Measurements from ENCODE around the gene ZNF283.
"Not testable (repeated sequence)": the region's sequence is repeated elsewhere in the genome, so short reads cannot be mapped to it uniquely, and the experiment has no call there.

ZNF283 gene

GRCh38 chr19:43814663-43815352 lies 12.3 kb upstream of the ZNF283 start:
- H3K9me2 ChIP-seq (replicated peaks; ENCODE audit: control insufficient read depth, low read length) = no peaks in the 10 kb centered on the region
- H3K79me2 ChIP-seq (ENCODE audit: control insufficient read depth, low read length) = no peaks in the 10 kb centered on the region
- H4K20me1 ChIP-seq (ENCODE audit: control insufficient read depth, insufficient read depth, low read depth, low read length) = no peaks in the 10 kb centered on the region
- no peak overlapping the region for H3K27ac ChIP-seq (ENCODE audit: low read depth, low read length)
- no peaks in the 10 kb centered on the region for H3K9me3 ChIP-seq (ENCODE audit: control insufficient read depth, insufficient read depth, low read length)
- H3F3A ChIP-seq (ENCODE audit: control insufficient read depth, insufficient read depth) = no peaks in the 10 kb centered on the region
- H3K4me3 ChIP-seq (ENCODE audit: low read length) = no peak overlapping the region
- peaks cover 2% of the 10 kb centered on the region; the same call in 1 of the 2 replicates for H3K27me3 ChIP-seq (ENCODE audit: control insufficient read depth, low read length)
- no peak overlapping the region for H3K4me2 ChIP-seq (ENCODE audit: low read length)
- no peaks in the 10 kb centered on the region for H3K36me3 ChIP-seq (ENCODE audit: control insufficient read depth, low read length)
- no peaks in the 10 kb centered on the region for H3K4me1 ChIP-seq (ENCODE audit: control insufficient read depth, low read length)
- no peak for TF ChIP-seq EZH2phosphoT487 (IDR thresholded peaks at IDR 0.05; ENCODE audit: borderline replicate concordance, low read length)
- TF ChIP-seq CTCF (IDR thresholded peaks at IDR 0.05; ENCODE audit: low read depth, low read length, poor library complexity, severe bottlenecking) = no peak

GRCh38 chr19:43817454-43817853 lies 9.7 kb upstream of the ZNF283 start:
- not testable (repeated sequence) for H4K20me1 ChIP-seq (ENCODE audit: control insufficient read depth, insufficient read depth, low read depth, low read length); H3K79me2 ChIP-seq (ENCODE audit: control insufficient read depth, low read length); H3K4me2 ChIP-seq (ENCODE audit: low read length); H3K27ac ChIP-seq (ENCODE audit: low read depth, low read length); H3F3A ChIP-seq (ENCODE audit: control insufficient read depth, insufficient read depth); H3K9me2 ChIP-seq (replicated peaks; ENCODE audit: control insufficient read depth, low read length); H3K4me3 ChIP-seq (ENCODE audit: low read length); H3K27me3 ChIP-seq (ENCODE audit: control insufficient read depth, low read length); H3K4me1 ChIP-seq (ENCODE audit: control insufficient read depth, low read length); H3K9me3 ChIP-seq (ENCODE audit: control insufficient read depth, insufficient read depth, low read length); H3K36me3 ChIP-seq (ENCODE audit: control insufficient read depth, low read length)

- Histone ChIP-seq H4K20me1 (ENCODE audit: control insufficient read depth, insufficient read depth, low read depth, low read length) (no peaks in the 10 kb centered on the region), H3K27ac (ENCODE audit: low read depth, low read length) (no peak overlapping the region), H3K9me3 (ENCODE audit: control insufficient read depth, insufficient read depth, low read length) (no peaks in the 10 kb centered on the region), H3K4me3 (ENCODE audit: low read length) (no peak overlapping the region), H3K4me1 (ENCODE audit: control insufficient read depth, low read length) (no peaks in the 10 kb centered on the region), H3K36me3 (ENCODE audit: control insufficient read depth, low read length) (no peaks in the 10 kb centered on the region), H3F3A (ENCODE audit: control insufficient read depth, insufficient read depth) (no peaks in the 10 kb centered on the region), H3K9me2 (replicated peaks; ENCODE audit: control insufficient read depth, low read length) (no peaks in the 10 kb centered on the region), H3K4me2 (ENCODE audit: low read length) (no peak overlapping the region), H3K27me3 (ENCODE audit: control insufficient read depth, low read length) (peaks cover 2% of the 10 kb centered on the region; the same call in 1 of the 2 replicates), H3K79me2 (ENCODE audit: control insufficient read depth, low read length) (no peaks in the 10 kb centered on the region)
- no peak for TF ChIP-seq EZH2phosphoT487 (IDR thresholded peaks at IDR 0.05; ENCODE audit: borderline replicate concordance, low read length)
- no peak for TF ChIP-seq CTCF (IDR thresholded peaks at IDR 0.05; ENCODE audit: low read depth, low read length, poor library complexity, severe bottlenecking)
These were observed 8.6 kb upstream of the ZNF283 start for GRCh38 chr19:43818500-43818899.

GRCh38 chr19:43820098-43820883 lies 6.8 kb upstream of the ZNF283 start:
- Histone ChIP-seq H3K9me3 (ENCODE audit: control insufficient read depth, insufficient read depth, low read length) (no peaks in the 10 kb centered on the region), H4K20me1 (ENCODE audit: control insufficient read depth, insufficient read depth, low read depth, low read length) (no peaks in the 10 kb centered on the region), H3K4me2 (ENCODE audit: low read length) (no peak overlapping the region), H3K9me2 (replicated peaks; ENCODE audit: control insufficient read depth, low read length) (no peaks in the 10 kb centered on the region), H3F3A (ENCODE audit: control insufficient read depth, insufficient read depth) (no peaks in the 10 kb centered on the region), H3K27ac (ENCODE audit: low read depth, low read length) (no peak overlapping the region), H3K4me1 (ENCODE audit: control insufficient read depth, low read length) (no peaks in the 10 kb centered on the region), H3K36me3 (ENCODE audit: control insufficient read depth, low read length) (no peaks in the 10 kb centered on the region), H3K27me3 (ENCODE audit: control insufficient read depth, low read length) (no peaks in the 10 kb centered on the region), H3K79me2 (ENCODE audit: control insufficient read depth, low read length) (no peaks in the 10 kb centered on the region), H3K4me3 (ENCODE audit: low read length) (no peak overlapping the region)
- TF ChIP-seq EZH2phosphoT487 (IDR thresholded peaks at IDR 0.05; ENCODE audit: borderline replicate concordance, low read length) = no peak
- TF ChIP-seq CTCF (IDR thresholded peaks at IDR 0.05; ENCODE audit: low read depth, low read length, poor library complexity, severe bottlenecking) = no peak

All from DOHH2 (cell line).